Endothelial cell (in vitro differentiated cells): ENCODE measurements around the gene TNIK. TPM values are rescaled to one million over a fixed set of nuclear protein-coding genes. Genes with fewer than 3 reads are reported as not detected.
"Not testable (repeated sequence)": the region's sequence is repeated elsewhere in the genome, so short reads cannot be mapped to it uniquely, and the experiment has no call there.

ENCODE experiments used
- DNase-seq: peaks from one replicate; pipeline ENCODE4 v3.0.0; 2021; ENCODE audit warnings: low spot score
- H3K27ac Mint-ChIP-seq: one replicate; pipeline ENCODE4 v1.8.0; 2021; ENCODE audit warnings: mixed read lengths, inconsistent platforms; ENCODE audit not compliant: unreplicated experiment
- H3K27me3 Mint-ChIP-seq: one replicate; pipeline ENCODE4 v1.8.0; 2021; ENCODE audit warnings: mild to moderate bottlenecking, moderate library complexity, mixed read lengths, inconsistent platforms; ENCODE audit not compliant: unreplicated experiment
- H3K36me3 Mint-ChIP-seq: one replicate; pipeline ENCODE4 v1.8.0; 2021; ENCODE audit warnings: mild to moderate bottlenecking, low read depth, mixed read lengths, inconsistent platforms; ENCODE audit not compliant: unreplicated experiment
- H3K4me1 Mint-ChIP-seq: one replicate; pipeline ENCODE4 v1.8.0; 2021; ENCODE audit warnings: mild to moderate bottlenecking, mixed read lengths, inconsistent platforms; ENCODE audit not compliant: unreplicated experiment
- H3K4me3 Mint-ChIP-seq: one replicate; pipeline ENCODE4 v1.8.0; 2021; ENCODE audit warnings: mild to moderate bottlenecking, mixed read lengths, inconsistent platforms; ENCODE audit not compliant: unreplicated experiment
- H3K9me3 Mint-ChIP-seq: one replicate; pipeline ENCODE4 v1.8.0; 2021; ENCODE audit warnings: mixed read lengths, inconsistent platforms; ENCODE audit not compliant: unreplicated experiment
- CTCF ChIP-seq: fragments of 200-600 bp; sonication (generic); IDR thresholded peaks from one replicate; pipeline ENCODE4 v1.5.0; 2021; ENCODE audit warnings: antibody characterized with exemption; ENCODE audit not compliant: unreplicated experiment
- total RNA-seq: library from RNA; stranded (reverse); fragmentation: NEBNext Ultra II Directional; extraction: Animal tissue kit (Norgen Biotek cat#: 25700); gene quantifications from one replicate; pipeline ENCODE4 v1.2.1, GENCODE V29; 2021; ENCODE audit not compliant: unreplicated experiment

TNIK gene
- total RNA-seq, 1 donor from 2014 or later: 67.0 TPM

- peaks cover 35% of the 10 kb centered on the region for H3K4me1 Mint-ChIP-seq
- H3K27me3 Mint-ChIP-seq: no peaks in the 10 kb centered on the region
- H3K27ac Mint-ChIP-seq: peak overlapping the region; percentile 70
- DNase-seq: no peak
- H3K36me3 Mint-ChIP-seq: peaks cover 4% of the 10 kb centered on the region
- no peak for TF ChIP-seq CTCF
- H3K9me3 Mint-ChIP-seq: no peaks in the 10 kb centered on the region
- H3K4me3 Mint-ChIP-seq: no peak overlapping the region
Observed at GRCh38 chr3:171306631-171307030, 153.6 kb downstream of the TNIK start.

- H3K36me3 Mint-ChIP-seq, H3K27me3 Mint-ChIP-seq, DNase-seq, H3K9me3 Mint-ChIP-seq, H3K4me3 Mint-ChIP-seq: not testable (repeated sequence)
- Mint-ChIP-seq H3K4me1 (peaks cover 27% of the 10 kb centered on the region), H3K27ac (peak overlapping the region; percentile 46)
Observed at GRCh38 chr3:171305823-171306222, 154.4 kb downstream of the TNIK start.

GRCh38 chr3:171304498-171304897, 155.7 kb downstream of the TNIK start:
- not testable (repeated sequence) for DNase-seq, H3K27ac Mint-ChIP-seq, H3K36me3 Mint-ChIP-seq, H3K27me3 Mint-ChIP-seq, H3K9me3 Mint-ChIP-seq, H3K4me3 Mint-ChIP-seq
- H3K4me1 Mint-ChIP-seq: peaks cover 17% of the 10 kb centered on the region

- peaks cover 13% of the 10 kb centered on the region for H3K4me1 Mint-ChIP-seq
- not testable (repeated sequence) for H3K36me3 Mint-ChIP-seq, H3K4me3 Mint-ChIP-seq, H3K27ac Mint-ChIP-seq, H3K27me3 Mint-ChIP-seq, DNase-seq, H3K9me3 Mint-ChIP-seq
Observed at GRCh38 chr3:171304017-171304416, 156.2 kb downstream of the TNIK start.

- no peak for TF ChIP-seq CTCF
- Mint-ChIP-seq H3K27ac (no peak overlapping the region), H3K9me3 (no peaks in the 10 kb centered on the region), H3K27me3 (no peaks in the 10 kb centered on the region), H3K36me3 (peaks cover 9% of the 10 kb centered on the region), H3K4me3 (no peak overlapping the region), H3K4me1 (peaks cover 11% of the 10 kb centered on the region)
- DNase-seq: no peak
Observed at GRCh38 chr3:171301998-171302397, 158.2 kb downstream of the TNIK start.

GRCh38 chr3:171301002-171301401, 159.2 kb downstream of the TNIK start:
- no peak for TF ChIP-seq CTCF
- Mint-ChIP-seq H3K36me3 (peaks cover 9% of the 10 kb centered on the region), H3K9me3 (no peaks in the 10 kb centered on the region), H3K27ac (no peak overlapping the region), H3K27me3 (no peaks in the 10 kb centered on the region), H3K4me3 (no peak overlapping the region), H3K4me1 (peaks cover 6% of the 10 kb centered on the region)
- DNase-seq: no peak

GRCh38 chr3:171297951-171298350, 162.3 kb downstream of the TNIK start:
- no peak for TF ChIP-seq CTCF
- peaks cover 9% of the 10 kb centered on the region for H3K36me3 Mint-ChIP-seq
- no peaks in the 10 kb centered on the region for H3K9me3 Mint-ChIP-seq
- DNase-seq: no peak
- H3K4me1 Mint-ChIP-seq: peaks cover 8% of the 10 kb centered on the region
- H3K27me3 Mint-ChIP-seq: no peaks in the 10 kb centered on the region
- H3K4me3 Mint-ChIP-seq: no peak overlapping the region
- H3K27ac Mint-ChIP-seq: no peak overlapping the region
